ENCODE measurements around the gene DYNC2LI1.

DNA sequence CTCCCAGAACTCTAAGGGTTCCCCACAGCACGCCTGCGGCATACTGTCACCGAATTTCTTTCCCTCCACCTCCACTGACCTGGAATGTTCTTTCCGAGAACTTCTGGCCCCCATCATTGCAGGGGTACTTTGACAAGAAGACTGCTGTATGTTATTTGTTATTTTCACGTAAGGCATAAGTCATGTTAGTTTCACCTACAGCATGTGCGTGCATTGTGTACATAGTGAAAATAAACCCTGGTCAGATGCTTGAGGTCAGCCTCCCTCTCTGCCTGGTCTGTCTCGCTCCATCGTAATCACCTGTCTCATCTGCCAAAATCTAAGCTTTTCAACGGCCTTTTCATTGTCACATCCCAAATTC lies 69.0 kb downstream of the DYNC2LI1 start:
- TF ChIP-seq, protein P1, sequence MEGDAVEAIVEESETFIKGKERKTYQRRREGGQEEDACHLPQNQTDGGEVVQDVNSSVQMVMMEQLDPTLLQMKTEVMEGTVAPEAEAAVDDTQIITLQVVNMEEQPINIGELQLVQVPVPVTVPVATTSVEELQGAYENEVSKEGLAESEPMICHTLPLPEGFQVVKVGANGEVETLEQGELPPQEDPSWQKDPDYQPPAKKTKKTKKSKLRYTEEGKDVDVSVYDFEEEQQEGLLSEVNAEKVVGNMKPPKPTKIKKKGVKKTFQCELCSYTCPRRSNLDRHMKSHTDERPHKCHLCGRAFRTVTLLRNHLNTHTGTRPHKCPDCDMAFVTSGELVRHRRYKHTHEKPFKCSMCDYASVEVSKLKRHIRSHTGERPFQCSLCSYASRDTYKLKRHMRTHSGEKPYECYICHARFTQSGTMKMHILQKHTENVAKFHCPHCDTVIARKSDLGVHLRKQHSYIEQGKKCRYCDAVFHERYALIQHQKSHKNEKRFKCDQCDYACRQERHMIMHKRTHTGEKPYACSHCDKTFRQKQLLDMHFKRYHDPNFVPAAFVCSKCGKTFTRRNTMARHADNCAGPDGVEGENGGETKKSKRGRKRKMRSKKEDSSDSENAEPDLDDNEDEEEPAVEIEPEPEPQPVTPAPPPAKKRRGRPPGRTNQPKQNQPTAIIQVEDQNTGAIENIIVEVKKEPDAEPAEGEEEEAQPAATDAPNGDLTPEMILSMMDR (IDR thresholded peaks at IDR 0.05; ENCODE audit: low read length): no peak
- no peak for TF ChIP-seq EZH2 (optimal IDR thresholded peaks at IDR 0.05; ENCODE audit: low read depth, low read length)
- TF ChIP-seq EZH2phosphoT487 (IDR thresholded peaks at IDR 0.05; ENCODE audit: low read length): no peak

Measured in MM.1S (cell line).